ACC112 (cell line): Measurements from ENCODE around the gene SCAMP2.

Experiments
- H2AFZ ChIP-seq: fragments of 200-600 bp; sonication (generic); one replicate; pipeline ENCODE4 v1.6.0; 2017; ENCODE audit warnings: antibody characterized with exemption, low read length; ENCODE audit not compliant: unreplicated experiment
- H3K27ac ChIP-seq: fragments of 200-600 bp; sonication (generic); 2 replicates; pipeline ENCODE4 v1.5.1; 2014; ENCODE audit warnings: low read depth, mild to moderate bottlenecking, antibody characterized with exemption, low read length, moderate library complexity
- H3K27me3 ChIP-seq: fragments of 200-600 bp; sonication (generic); 2 replicates; pipeline ENCODE4 v1.6.1; 2014; ENCODE audit warnings: mild to moderate bottlenecking, antibody characterized with exemption, low read length, moderate library complexity, mixed read lengths; ENCODE audit not compliant: insufficient read depth
- H3K36me3 ChIP-seq: fragments of 200-600 bp; sonication (generic); 2 replicates; pipeline ENCODE4 v1.6.1; 2016; ENCODE audit warnings: mild to moderate bottlenecking, antibody characterized with exemption, low read length, moderate library complexity, mixed read lengths; ENCODE audit not compliant: insufficient read depth
- H3K4me1 ChIP-seq: fragments of 200-600 bp; sonication (generic); one replicate; pipeline ENCODE4 v1.6.1; 2016; ENCODE audit warnings: low read length, mixed read lengths; ENCODE audit not compliant: insufficient read depth, unreplicated experiment, control insufficient read depth
- H3K4me3 ChIP-seq: fragments of 200-600 bp; sonication (generic); 2 replicates; pipeline ENCODE4 v1.5.1; 2014; ENCODE audit warnings: mild to moderate bottlenecking, low read depth, low read length
- H3K79me2 ChIP-seq: fragments of 200-600 bp; sonication (generic); one replicate; pipeline ENCODE4 v1.6.0; 2016; ENCODE audit warnings: low read length; ENCODE audit not compliant: control insufficient read depth, unreplicated experiment, insufficient read depth

Gene SCAMP2

GRCh38 chr15:74858369-74858740, 14.8 kb downstream of the SCAMP2 start:
- Histone ChIP-seq H3K4me1 (peaks cover 1% of the 10 kb centered on the region), H3K79me2 (peaks cover 12% of the 10 kb centered on the region), H3K36me3 (no peaks in the 10 kb centered on the region), H3K4me3 (no peak overlapping the region), H3K27me3 (no peaks in the 10 kb centered on the region), H3K27ac (no peak overlapping the region), H2AFZ (no peak overlapping the region)

- Histone ChIP-seq H3K27me3 (no peaks in the 10 kb centered on the region), H3K79me2 (peaks cover 12% of the 10 kb centered on the region), H3K4me1 (no peaks in the 10 kb centered on the region), H3K27ac (no peak overlapping the region), H3K4me3 (no peak overlapping the region), H2AFZ (no peak overlapping the region), H3K36me3 (no peaks in the 10 kb centered on the region)
Observed at GRCh38 chr15:74857671-74858368, 15.3 kb downstream of the SCAMP2 start.

- Histone ChIP-seq H3K27me3 (no peaks in the 10 kb centered on the region), H3K79me2 (peaks cover 12% of the 10 kb centered on the region), H3K4me3 (no peak overlapping the region), H3K4me1 (no peaks in the 10 kb centered on the region), H3K36me3 (peaks cover 3% of the 10 kb centered on the region; the same call in 1 of the 2 replicates), H2AFZ (no peak overlapping the region), H3K27ac (no peak overlapping the region)
Observed at GRCh38 chr15:74857082-74857655, 16.0 kb downstream of the SCAMP2 start.

- H3K27me3 ChIP-seq: no peaks in the 10 kb centered on the region
- peaks cover 3% of the 10 kb centered on the region; the same call in 1 of the 2 replicates for H3K36me3 ChIP-seq
- H3K27ac ChIP-seq: no peak overlapping the region
- H3K4me1 ChIP-seq: no peaks in the 10 kb centered on the region
- H3K4me3 ChIP-seq: no peak overlapping the region
- no peak overlapping the region for H2AFZ ChIP-seq
- peaks cover 12% of the 10 kb centered on the region for H3K79me2 ChIP-seq
Observed at GRCh38 chr15:74856537-74856936, 16.6 kb downstream of the SCAMP2 start.

- no peak overlapping the region for H3K4me3 ChIP-seq
- H3K4me1 ChIP-seq: no peaks in the 10 kb centered on the region
- no peak overlapping the region for H3K27ac ChIP-seq
- H3K27me3 ChIP-seq: no peaks in the 10 kb centered on the region
- H3K36me3 ChIP-seq: peaks cover 3% of the 10 kb centered on the region; the same call in 1 of the 2 replicates
- peaks cover 12% of the 10 kb centered on the region for H3K79me2 ChIP-seq
- no peak overlapping the region for H2AFZ ChIP-seq
Observed at GRCh38 chr15:74855857-74856256, 17.3 kb downstream of the SCAMP2 start.

GRCh38 chr15:74854453-74855022, 18.6 kb downstream of the SCAMP2 start:
- no peak overlapping the region for H3K27ac ChIP-seq
- H3K36me3 ChIP-seq: peaks cover 3% of the 10 kb centered on the region; the same call in 1 of the 2 replicates

GRCh38 chr15:74851960-74852359, 21.2 kb downstream of the SCAMP2 start:
- no peaks in the 10 kb centered on the region for H3K79me2 ChIP-seq
- H3K27me3 ChIP-seq: no peaks in the 10 kb centered on the region

More at GRCh38 chr15:74854453-74855022, 18.6 kb downstream of the SCAMP2 start:
- peaks cover 11% of the 10 kb centered on the region for H3K79me2 ChIP-seq
- no peaks in the 10 kb centered on the region for H3K27me3 ChIP-seq
- no peak overlapping the region for H2AFZ ChIP-seq
- no peaks in the 10 kb centered on the region for H3K4me1 ChIP-seq
- H3K4me3 ChIP-seq: no peak overlapping the region

GRCh38 chr15:74850393-74850792, 22.8 kb downstream of the SCAMP2 start:
- no peaks in the 10 kb centered on the region for H3K27me3 ChIP-seq
- no peak overlapping the region for H2AFZ ChIP-seq
- no peak overlapping the region for H3K27ac ChIP-seq
- peaks cover 3% of the 10 kb centered on the region; the same call in 1 of the 2 replicates for H3K36me3 ChIP-seq
- H3K79me2 ChIP-seq: no peaks in the 10 kb centered on the region
- H3K4me3 ChIP-seq: no peak overlapping the region
- no peaks in the 10 kb centered on the region for H3K4me1 ChIP-seq

More at GRCh38 chr15:74851960-74852359, 21.2 kb downstream of the SCAMP2 start:
- Histone ChIP-seq H3K27ac (no peak overlapping the region), H3K36me3 (peaks cover 3% of the 10 kb centered on the region; the same call in 1 of the 2 replicates), H2AFZ (no peak overlapping the region), H3K4me3 (no peak overlapping the region), H3K4me1 (no peaks in the 10 kb centered on the region)

GRCh38 chr15:74847432-74847831, 25.7 kb downstream of the SCAMP2 start:
- peaks cover 2% of the 10 kb centered on the region; the same call in 1 of the 2 replicates for H3K36me3 ChIP-seq
- H2AFZ ChIP-seq: no peak overlapping the region
- no peaks in the 10 kb centered on the region for H3K79me2 ChIP-seq
- H3K27ac ChIP-seq: no peak overlapping the region
- no peak overlapping the region for H3K4me3 ChIP-seq
- peaks cover 7% of the 10 kb centered on the region for H3K4me1 ChIP-seq
- no peaks in the 10 kb centered on the region for H3K27me3 ChIP-seq

GRCh38 chr15:74845581-74845980, 27.6 kb downstream of the SCAMP2 start:
- Histone ChIP-seq H3K4me3 (no peak overlapping the region), H3K4me1 (peaks cover 13% of the 10 kb centered on the region), H3K79me2 (peaks cover 6% of the 10 kb centered on the region), H2AFZ (no peak overlapping the region), H3K27me3 (no peaks in the 10 kb centered on the region), H3K36me3 (no peaks in the 10 kb centered on the region), H3K27ac (no peak overlapping the region)

- Histone ChIP-seq H2AFZ (no peak overlapping the region), H3K27ac (no peak overlapping the region), H3K36me3 (no peaks in the 10 kb centered on the region), H3K4me3 (no peak overlapping the region), H3K4me1 (peaks cover 13% of the 10 kb centered on the region), H3K27me3 (no peaks in the 10 kb centered on the region), H3K79me2 (peaks cover 6% of the 10 kb centered on the region)
Observed at GRCh38 chr15:74845208-74845568, 28.0 kb downstream of the SCAMP2 start.
